Left kidney (tissue), 8 donors: ENCODE data around the gene KIFAP3. TPM values are rescaled to one million over a fixed set of nuclear protein-coding genes. Genes with fewer than 3 reads are reported as not detected.
"Not testable (repeated sequence)": the region's sequence is repeated elsewhere in the genome, so short reads cannot be mapped to it uniquely, and the experiment has no call there.

Experiments used
- DNase-seq: peaks from one replicate; pipeline ENCODE4 v3.0.0-alpha.2; 2013
- long read RNA-seq, 8 donors: transcript quantifications; one replicate each; lab custom pipeline, GENCODE V29; 2026
- polyA plus RNA-seq: library from polyadenylated mRNA; unstranded; fragments of 120-200 nt; gene quantifications from one replicate; pipeline ENCODE4 v1.2.1, GENCODE V29; 2013; ENCODE audit not compliant: insufficient read length

Gene KIFAP3
- polyA plus RNA-seq: 47.9 TPM
- long read RNA-seq, donor 1, partial matches to known transcripts: 18 of 20 reads
- long read RNA-seq, donor 1, other reads (novel, unspliced or antisense): 0 of 20 reads
- long read RNA-seq, donor 2, partial matches to known transcripts: 17 of 20 reads
- long read RNA-seq, donor 2, other reads (novel, unspliced or antisense): 0 of 20 reads
- long read RNA-seq, donor 3, partial matches to known transcripts: 5 of 9 reads
- long read RNA-seq, donor 3, other reads (novel, unspliced or antisense): 0 of 9 reads
- long read RNA-seq, donor 4: 0 reads
- long read RNA-seq, donor 5, transcript KIFAP3-201 (20 exons, 2,957 nt): major isoform, 5 of 25 reads
- long read RNA-seq, donor 5, partial matches to known transcripts: 18 of 25 reads
- long read RNA-seq, donor 5, other reads (novel, unspliced or antisense): 0 of 25 reads
- long read RNA-seq, donor 6, partial matches to known transcripts: 13 of 17 reads
- long read RNA-seq, donor 6, other reads (novel, unspliced or antisense): 0 of 17 reads
- long read RNA-seq, donor 7, transcript KIFAP3-201 (20 exons, 2,957 nt): major isoform, 5 of 27 reads
- long read RNA-seq, donor 7, partial matches to known transcripts: 22 of 27 reads
- long read RNA-seq, donor 7, other reads (novel, unspliced or antisense): 0 of 27 reads
- long read RNA-seq, donor 8, partial matches to known transcripts: 0 of 3 reads
- long read RNA-seq, donor 8, other reads (novel, unspliced or antisense): 0 of 3 reads

DNA sequence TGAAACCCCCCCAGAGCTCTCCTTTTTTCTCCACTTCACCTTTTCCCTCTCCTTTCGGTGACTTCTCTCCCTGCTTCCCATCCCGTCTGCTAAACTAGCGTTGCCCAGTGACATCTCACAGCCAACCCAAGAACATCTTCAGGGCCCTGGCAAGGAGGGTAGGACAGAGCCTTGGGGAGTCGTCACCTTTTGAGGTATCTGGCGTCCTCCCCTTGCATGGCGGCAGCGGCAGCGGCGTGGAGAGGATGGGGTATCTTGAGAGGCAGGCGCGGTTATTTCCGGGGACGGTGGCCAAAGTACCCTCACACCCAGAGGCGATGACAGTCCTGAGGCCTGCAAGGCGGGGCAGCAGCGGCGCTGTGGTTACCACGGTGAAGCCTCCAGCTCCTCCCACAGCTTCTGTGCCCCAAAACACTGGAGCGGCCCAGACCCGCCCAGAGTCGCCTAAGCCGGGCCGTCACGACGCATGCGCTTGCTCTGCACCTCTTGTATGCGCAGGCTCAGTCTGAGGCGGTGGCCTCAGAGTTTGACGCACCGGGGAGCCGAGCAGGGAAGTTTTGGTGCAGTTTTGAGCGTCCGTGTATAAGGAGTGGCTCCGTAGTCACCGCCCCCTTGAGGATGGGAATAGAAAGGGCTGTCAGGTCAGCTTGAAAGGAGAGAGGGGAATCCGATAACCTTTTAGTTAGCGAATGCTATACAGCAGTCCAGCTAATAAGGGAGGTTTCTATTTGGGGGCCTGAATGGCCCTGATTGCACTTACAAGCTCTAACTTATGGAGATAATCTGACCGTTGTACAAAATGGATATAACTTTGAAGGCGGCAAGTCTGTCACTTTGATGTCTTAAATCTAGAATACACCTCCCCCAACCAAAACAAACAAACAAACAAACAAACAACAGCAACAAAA is at the start of gene KIFAP3:
KIFAP3 (minus strand) TSS at position 446 of the 908 bp plus-strand sequence; CDS start at position 218, 228 bp downstream.
- peak; percentile 95 for DNase-seq

DNA sequence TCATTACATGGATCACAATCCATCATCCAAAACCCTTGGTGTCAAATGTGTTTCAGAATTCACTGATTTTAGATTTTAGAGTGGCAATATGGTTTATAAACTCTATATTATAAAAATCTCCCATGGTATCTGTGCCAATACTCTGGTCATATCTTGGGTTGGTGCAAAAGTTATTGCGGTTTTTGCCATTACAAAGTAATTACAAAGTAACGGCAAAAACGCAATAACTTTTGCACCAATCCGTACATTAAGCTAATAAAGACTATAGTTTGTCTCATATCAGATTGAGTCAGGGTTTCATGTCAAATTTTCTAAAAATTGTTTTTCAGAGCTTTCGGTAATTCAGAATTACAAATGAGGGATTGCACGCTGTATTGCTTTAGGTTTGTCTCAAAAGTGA is 47.9 kb upstream of the KIFAP3 start:
- no peak for DNase-seq

DNA sequence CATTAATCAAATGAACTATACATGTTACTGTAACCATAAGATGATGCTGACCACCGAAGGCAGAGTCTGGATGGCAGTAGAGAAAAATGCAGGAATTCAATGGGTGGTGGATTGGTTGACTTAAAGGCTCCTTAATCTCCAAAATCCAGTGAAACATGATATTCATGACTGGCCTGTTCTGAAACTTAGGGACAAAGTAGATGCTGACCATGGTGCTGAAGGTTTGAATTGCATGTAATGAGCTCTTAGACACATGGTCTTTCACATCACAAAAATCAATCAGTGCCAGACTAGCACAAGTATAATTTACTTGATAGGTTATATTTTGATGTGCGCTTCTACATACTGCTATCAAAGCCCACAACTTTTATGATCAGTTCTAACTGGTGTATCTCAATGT is 40.4 kb upstream of the KIFAP3 start:
- peak; percentile 52 for DNase-seq

DNA sequence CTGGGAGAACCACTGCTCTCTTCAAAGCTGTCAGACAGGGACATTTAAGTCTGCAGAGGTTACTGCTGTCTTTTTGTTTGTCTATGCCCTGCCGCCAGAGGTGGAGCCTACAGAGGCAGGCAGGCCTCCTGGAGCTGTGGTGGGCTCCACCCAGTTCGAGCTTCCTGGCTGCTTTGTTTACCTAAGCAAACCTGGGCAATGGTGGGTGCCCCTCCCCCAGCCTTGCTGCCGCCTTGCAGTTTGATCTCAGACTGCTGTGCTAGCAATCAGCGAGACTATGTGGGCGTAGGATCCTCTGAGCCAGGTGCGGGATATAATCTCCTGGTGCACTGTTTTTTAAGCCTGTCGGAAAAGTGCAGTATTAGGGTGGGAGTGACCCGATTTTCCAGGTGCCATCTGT is 38.6 kb upstream of the KIFAP3 start:
- DNase-seq: not testable (repeated sequence)

DNA sequence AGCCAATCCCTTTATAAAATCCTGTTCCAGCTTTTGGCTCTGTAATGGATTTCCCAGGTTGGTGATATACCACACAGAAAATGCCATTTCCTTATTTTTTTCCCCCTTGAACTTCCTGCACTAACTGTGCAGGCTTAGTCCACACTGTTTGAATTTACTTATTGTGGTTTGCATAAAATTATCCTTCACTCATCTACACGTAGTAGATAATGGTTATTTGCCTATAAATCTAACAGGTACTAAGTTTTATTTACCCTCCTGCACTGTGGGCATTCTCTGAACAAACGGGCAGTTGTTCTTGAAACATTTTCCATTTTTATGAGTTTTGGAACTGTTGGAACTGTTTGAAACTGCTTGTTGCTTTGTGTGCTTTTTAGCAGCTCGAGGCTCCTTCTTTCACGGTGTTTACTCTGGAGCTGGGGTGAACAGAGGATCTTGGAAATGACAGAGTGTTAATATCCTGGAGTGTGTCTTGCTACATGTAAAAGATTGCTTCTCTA is 23.0 kb upstream of the KIFAP3 start:
- DNase-seq: no peak

DNA sequence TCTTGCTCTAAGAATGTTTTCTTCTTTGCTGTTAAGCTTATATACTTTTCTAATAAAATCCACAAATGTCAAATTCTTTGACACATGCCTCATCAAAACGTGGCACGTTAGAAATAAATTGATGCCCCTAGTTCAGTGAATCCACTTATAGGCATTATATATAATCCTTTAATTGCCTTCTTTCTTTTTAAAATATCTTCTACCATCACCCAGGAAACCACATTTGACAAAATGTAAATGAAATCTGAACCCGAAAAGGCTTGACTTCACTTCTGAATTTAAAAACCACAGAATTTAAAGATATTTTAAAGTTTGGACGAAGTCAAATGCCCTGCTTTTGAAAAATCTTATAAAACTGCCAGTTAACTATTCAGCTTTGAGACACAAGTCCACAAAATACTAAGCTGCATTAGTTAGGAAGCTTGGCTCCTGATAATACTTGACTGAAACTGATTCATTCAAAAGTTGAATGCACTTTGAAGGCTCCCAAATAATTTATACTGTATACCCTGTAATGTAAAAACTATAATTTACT is 22.4 kb upstream of the KIFAP3 start:
- no peak for DNase-seq

DNA sequence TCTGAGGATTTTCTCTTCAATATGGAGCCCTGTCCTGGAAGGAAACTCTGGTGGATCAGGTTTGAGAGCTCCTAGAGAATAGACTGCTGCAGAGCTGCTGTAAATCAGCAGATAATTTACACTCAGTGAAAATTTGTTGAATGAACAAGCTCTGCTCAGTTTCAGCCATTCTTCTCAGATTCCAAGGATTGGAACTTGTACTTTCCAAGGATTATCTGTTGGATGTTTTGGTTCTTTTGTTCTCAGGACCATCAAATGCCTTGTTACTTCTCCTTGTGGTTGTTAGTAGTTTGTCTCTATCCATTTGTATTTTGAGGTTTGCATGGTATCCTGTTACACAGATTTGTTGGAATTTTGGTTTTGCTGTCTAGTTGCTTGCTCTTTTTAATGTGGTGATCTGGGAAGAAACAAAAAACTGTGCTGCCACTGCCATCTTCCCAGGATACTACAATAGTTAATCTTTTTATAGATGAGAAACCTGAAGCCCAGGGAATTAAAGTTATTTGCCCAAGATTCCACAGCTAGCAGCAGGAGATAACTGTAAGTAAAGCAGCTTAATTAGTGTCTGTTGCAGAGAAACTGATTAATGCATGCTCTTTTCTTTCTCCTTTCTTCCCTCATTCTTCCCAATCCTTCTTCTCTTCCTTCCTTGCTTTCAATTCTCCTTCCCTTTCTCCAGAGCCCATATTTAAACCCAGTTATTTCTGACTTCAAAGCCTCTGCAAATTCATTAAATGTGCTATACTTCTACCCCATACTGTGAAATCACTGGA is 21.7 kb upstream of the KIFAP3 start:
- no peak for DNase-seq

DNA sequence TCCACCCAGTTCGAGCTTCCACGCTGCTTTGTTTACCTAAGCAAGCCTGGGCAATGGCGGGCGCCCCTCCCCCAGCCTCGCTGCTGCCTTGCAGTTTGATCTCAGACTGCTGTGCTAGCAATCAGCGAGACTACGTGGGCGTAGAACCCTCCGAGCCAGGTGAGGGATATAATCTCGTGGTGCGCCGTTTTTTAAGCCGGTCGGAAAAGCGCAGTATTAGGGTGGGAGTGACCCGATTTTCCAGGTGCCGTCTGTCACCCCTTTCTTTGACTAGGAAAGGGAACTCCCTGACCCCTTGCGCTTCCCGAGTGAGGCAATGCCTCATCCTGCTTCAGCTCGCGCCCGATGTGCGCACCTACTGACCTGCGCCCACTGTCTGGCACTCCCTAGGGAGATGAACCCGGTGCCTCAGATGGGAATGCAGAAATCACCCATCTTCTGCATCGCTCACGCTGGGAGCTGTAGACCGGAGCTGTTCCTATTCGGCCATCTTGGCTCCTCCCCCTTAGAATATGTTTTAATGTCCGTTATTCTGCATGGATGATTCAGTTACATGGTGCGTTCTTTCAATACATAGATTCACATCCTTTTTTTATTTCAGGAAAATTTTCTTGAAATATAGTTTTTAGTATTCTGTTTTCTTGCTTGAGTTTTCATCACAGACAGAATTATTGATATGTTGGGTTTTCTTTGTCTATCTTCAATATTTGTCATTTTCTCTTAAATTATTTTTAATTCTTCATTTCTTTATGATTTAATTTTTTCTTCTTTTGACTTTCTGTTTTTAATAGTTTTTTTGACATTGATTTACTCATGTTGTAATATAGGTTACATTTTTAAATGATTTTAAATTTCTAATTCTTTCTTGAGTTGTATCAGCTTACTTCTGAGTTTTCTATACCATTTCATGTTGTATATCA is 20.5 kb upstream of the KIFAP3 start:
- not testable (repeated sequence) for DNase-seq

DNA sequence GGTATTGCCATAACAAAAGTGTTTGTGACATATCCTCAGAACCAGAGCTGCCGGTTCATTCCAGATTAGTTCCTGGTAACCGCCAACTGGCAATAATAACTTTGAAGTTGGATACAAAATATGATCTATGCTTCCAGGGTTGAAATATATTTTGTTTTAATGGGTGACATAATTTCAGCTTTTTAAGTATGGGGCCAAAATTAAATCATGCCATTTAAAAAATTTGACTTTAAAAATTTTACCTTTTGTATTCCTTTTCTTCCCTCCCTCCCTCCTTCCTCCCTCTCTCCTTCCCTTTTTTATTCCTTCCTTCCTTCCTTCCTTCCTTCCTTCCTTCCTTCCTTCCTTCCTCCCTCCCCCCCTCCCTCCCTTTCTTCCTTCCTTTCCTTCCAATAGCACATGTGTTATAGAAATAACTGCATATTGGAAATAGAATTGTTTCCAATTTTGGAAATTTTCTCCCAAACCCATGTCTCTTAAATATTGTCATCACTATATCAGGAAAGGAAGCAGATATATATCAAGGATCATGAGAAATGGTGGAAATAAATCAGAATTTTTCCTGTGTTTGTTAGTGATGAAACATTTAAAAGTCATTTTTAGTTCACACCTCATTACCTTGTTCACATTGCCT is 12.0 kb upstream of the KIFAP3 start:
- DNase-seq: no peak

DNA sequence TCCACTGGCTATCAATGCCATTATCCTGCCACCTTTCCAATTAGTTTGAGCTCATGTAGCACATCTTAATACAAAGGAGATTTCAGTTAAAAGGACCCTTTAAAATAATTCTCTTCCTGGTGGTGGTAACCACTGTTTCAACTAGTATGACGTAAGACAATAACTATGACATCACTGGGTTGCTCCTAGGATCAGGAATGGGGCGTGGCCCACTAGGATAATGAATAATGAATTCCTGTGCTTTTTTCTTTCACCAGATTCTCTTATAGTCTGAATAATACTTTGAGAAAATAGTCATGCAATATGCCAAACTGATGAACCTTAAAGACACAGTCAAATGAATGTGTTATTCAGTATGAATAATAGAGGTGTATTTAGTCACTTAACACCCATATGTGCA is 10.6 kb upstream of the KIFAP3 start:
- DNase-seq: no peak

DNA sequence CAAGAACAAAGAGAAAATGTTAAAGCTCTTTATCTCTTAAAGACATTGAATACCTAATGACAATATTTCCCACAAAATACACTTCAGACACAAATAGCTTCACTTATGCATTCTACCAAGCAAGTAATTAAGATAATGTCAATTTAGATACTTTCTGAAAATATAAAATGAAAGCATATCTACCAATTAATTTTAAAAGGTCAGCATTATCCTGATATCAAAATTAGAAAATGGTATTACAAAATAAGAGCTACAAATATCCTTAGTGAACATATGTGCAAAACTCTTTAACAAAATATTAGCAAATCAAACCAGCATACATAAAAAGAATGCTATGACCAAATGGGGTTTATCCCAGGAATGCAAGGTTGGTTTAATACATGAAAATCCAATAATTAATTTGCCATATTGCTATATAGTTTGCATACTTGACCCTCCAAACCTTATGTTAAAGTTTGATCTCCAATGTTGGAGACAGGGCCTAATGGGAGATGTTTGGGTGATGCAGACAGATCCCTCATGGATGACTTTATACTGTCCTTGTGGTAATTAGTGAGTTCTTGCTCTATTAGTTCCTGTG is 4.2 kb upstream of the KIFAP3 start:
- DNase-seq: no peak

DNA sequence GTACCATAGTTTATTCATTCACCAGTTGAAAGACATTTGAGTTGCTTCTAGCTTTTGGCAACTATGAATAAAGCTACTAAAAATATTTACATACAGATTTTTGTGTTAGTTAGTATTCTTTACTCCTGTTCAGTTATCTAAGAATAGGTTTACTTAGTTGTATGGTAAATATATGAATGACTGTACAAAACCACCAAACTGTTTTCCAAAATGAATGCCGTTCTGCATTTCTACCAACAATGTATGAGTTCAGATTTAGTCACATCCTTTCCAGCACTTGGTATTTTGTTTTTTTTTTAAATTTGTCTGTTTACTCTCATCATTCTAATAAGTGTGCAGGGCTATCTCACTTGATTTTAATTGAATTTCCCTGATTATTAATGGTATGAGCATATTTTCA is 3.4 kb upstream of the KIFAP3 start:
- DNase-seq: no peak

DNA sequence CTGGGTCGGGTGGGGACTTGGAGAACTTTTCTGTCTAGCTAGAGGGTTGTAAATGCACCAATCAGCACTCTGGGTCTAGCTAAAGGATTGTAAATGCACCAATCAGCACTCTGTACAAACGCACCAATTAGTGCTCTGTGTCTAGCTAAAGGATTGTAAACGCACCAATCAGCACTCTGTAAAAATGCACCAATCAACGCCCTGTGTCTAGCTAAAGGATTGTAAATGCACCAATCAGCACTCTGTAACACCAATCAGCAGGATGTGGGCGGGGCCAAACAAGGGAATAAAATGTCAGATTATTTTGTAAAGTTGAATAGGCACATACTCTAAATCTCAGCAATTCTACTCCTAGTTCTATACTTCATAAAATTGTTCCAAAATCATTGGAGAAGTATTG is 2.5 kb upstream of the KIFAP3 start:
- not testable (repeated sequence) for DNase-seq

DNA sequence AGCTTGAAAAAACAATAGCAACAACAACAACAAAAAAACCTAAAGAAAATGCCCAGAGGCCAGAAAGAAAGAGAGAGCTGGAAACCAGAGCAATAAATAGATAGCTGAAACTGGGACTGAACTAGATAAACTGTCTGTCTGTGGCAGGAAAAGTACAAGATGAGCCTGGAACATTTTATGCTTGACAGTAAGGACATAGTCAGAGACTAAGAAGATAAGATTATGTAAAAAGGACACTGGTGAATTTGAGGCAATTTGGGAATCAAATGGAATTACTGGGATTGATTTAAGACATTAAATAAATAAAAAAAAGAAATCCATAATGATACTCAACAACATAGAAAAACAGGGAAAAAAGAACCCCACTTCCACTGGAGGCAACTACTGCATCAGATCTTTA is 1.7 kb upstream of the KIFAP3 start:
- DNase-seq: no peak

DNA sequence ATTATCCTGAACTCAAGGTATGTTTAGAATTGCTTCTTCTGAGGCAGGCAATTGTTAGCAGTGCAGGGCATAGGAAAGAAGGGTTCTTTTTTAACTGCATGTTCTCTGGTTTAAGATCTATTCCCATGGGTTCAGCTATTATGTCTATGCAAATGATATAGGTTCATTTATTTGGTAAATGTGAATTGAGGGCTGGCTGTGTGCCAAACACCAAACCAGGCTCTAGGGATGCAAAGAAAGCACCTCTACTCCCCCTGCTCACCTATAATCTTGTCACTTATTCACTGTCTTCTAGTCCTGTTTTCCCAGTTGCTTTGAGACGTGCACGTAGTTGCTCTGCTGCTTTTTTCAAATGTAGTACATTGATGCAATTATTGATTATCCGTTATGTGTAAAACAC is 691 bp upstream of the KIFAP3 start:
- DNase-seq: no peak

DNA sequence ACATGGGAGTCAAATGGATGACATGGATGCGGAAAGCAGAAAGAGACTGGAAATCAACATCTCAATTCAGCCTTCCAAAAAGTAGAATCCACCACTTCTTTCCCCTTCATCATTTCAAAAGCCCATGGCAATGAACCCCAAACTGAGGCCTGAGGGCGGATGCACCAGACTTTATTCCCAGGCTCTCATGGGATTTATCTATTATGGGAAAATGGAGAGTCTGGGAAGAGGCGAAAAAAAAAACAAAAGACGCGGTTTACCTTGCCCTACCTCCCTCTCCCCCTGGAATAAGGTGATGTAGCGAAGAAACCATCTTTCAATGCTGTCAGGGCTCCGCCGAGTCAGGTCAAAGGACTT is 624 bp downstream of the KIFAP3 start:
- DNase-seq: no peak

DNA sequence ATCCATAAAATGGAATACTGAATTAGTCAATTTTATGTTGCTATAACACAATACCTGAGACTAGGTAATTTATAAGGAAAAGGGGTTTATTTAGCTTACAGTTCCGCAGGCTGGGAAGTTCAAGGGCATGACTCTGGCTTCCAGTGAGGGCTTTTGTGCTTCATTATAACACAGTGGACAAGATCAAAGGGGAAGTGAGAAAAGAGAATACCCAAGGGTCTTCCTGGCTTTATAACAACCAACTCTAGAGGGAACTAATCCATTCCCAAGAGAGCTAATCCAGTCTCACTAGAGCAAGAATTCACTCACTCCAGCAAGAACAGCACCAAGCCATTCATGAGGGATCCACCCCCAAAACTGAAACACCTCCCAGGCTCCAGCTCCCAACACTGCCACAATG is 3.1 kb downstream of the KIFAP3 start:
- DNase-seq: no peak

DNA sequence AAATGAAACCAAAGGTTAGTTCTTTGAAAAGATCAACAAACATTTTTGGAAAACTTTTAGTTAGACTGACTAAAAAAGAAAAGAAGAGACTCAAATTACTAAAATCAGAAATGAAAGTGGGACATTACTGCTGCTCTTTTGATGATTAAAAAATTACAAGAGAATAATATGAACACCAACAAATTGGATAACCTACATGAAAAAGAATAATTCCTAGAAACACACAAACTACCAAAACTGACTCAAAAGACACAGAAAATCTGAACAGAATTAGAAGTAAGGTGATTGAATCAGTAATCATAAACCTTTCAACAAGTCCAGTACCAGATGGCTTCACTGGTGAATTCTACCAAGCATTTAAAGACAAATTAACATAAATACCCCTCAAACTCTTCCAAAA is 5.6 kb downstream of the KIFAP3 start:
- DNase-seq: no peak

DNA sequence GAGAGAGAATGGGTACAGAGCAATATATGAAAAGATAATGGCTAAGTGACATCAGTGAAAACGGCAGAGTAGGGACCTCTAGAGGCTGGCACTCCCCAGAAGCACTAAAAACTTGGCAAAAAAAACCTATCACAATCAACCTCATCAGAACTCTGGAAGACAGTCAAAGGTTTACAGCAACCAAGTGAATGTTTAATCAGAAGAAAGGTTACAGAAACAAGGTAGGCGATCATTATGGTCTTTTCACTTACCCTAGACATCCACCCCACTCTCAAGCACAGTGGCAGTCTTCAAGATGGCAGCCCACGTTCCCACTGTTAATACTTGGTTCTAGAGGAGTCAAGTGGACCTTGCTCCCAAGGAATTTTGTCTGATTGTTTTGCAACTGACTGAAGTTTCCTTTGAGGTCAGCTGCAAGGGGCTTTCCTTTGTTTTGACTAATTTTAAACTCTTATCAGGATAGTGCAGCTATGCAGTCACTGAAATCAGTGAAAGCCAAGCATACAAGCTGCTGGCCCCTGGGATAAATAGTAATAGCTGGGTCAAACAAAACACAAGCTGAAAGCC is 7.2 kb downstream of the KIFAP3 start:
- DNase-seq: no peak
